Liver (tissue), 9 donors: ENCODE results near the gene CASZ1. TPM values are rescaled to one million over a fixed set of nuclear protein-coding genes. Genes with fewer than 3 reads are reported as not detected.

Source experiments
- DNase-seq: peaks from one replicate; pipeline ENCODE4 v3.0.0-alpha.2; 2017; ENCODE audit warnings: low spot score
- H3K27ac ChIP-seq, 2 donors: one replicate each; pipeline ENCODE4 v1.7.0; 2013; ENCODE audit warnings: inconsistent platforms in 2 of 2, low read length in 2 of 2, control low read depth in 1 of 2, low read depth in 1 of 2, mild to moderate bottlenecking in 1 of 2
- H3K27me3 ChIP-seq, 4 donors: one replicate each; pipeline versions ENCODE4 v1.6.1 to v1.7.0; 2013; ENCODE audit warnings: low read length in 3 of 4, inconsistent platforms in 1 of 4, mild to moderate bottlenecking in 1 of 4, moderate library complexity in 1 of 4; ENCODE audit not compliant: control insufficient read depth in 4 of 4, insufficient read depth in 4 of 4
- H3K36me3 ChIP-seq, 4 donors: one replicate each; pipeline versions ENCODE4 v1.6.1 to v1.7.0; 2013; ENCODE audit warnings: low read length in 3 of 4, mild to moderate bottlenecking in 3 of 4, low read depth in 1 of 4, moderate library complexity in 1 of 4; ENCODE audit not compliant: control insufficient read depth in 4 of 4, insufficient read depth in 3 of 4
- H3K4me1 ChIP-seq, 4 donors: one replicate each; pipeline versions ENCODE4 v1.6.1 to v1.7.0; 2013; ENCODE audit warnings: low read length in 3 of 4, mild to moderate bottlenecking in 3 of 4, moderate library complexity in 1 of 4; ENCODE audit not compliant: control insufficient read depth in 4 of 4, insufficient read depth in 4 of 4
- H3K4me3 ChIP-seq, 3 donors: one replicate each; pipeline versions ENCODE4 v1.6.1 to v1.7.0; 2013; ENCODE audit warnings: low read length in 3 of 3, control low read depth in 1 of 3, low read depth in 1 of 3, mild to moderate bottlenecking in 1 of 3
- H3K9ac ChIP-seq, 2 donors: one replicate each; pipeline ENCODE4 v1.7.0; 2013; ENCODE audit warnings: low read length in 2 of 2, mild to moderate bottlenecking in 2 of 2, moderate library complexity in 2 of 2, control low read depth in 1 of 2, low read depth in 1 of 2
- H3K9me3 ChIP-seq, 4 donors: one replicate each; pipeline versions ENCODE4 v1.6.1 to v1.7.0; 2013; ENCODE audit warnings: low read length in 3 of 4; ENCODE audit not compliant: control insufficient read depth in 4 of 4
- ATF3 ChIP-seq: IDR thresholded peaks from 2 replicates; pipeline ENCODE4 v1.6.1; 2016; ENCODE audit warnings: antibody characterized with exemption
- EGR1 ChIP-seq, 2 donors: IDR thresholded peaks; 2 replicates each; pipeline ENCODE4 v1.6.1; 2016 to 2018; ENCODE audit warnings: antibody characterized with exemption in 2 of 2, low read depth in 2 of 2
- FOXA1 ChIP-seq: IDR thresholded peaks from 2 replicates; pipeline ENCODE4 v1.6.1; 2016; ENCODE audit warnings: antibody characterized with exemption
- FOXA2 ChIP-seq: IDR thresholded peaks from 2 replicates; pipeline ENCODE4 v1.6.1; 2016; ENCODE audit warnings: antibody characterized with exemption
- GABPA ChIP-seq, 2 donors: IDR thresholded peaks in 1 of 2; conservative IDR thresholded peaks in 1 of 2; 2 replicates each; pipeline ENCODE4 v1.6.1; 2016; ENCODE audit warnings: antibody characterized with exemption in 2 of 2, mild to moderate bottlenecking in 1 of 2, moderate library complexity in 1 of 2
- HNF4G ChIP-seq: IDR thresholded peaks from 2 replicates; pipeline ENCODE4 v1.6.1; 2016; ENCODE audit warnings: antibody characterized with exemption
- JUND ChIP-seq, 2 donors: IDR thresholded peaks; 2 replicates each; pipeline ENCODE4 v1.6.1; 2016; ENCODE audit warnings: antibody characterized with exemption in 2 of 2
- MAX ChIP-seq: IDR thresholded peaks from 2 replicates; pipeline ENCODE4 v1.6.1; 2016; ENCODE audit warnings: antibody characterized with exemption
- NR2F2 ChIP-seq: IDR thresholded peaks from 2 replicates; pipeline ENCODE4 v1.6.1; 2016; ENCODE audit warnings: antibody characterized with exemption
- RAD21 ChIP-seq, 2 donors: IDR thresholded peaks; 2 replicates each; pipeline ENCODE4 v1.6.1; 2016; ENCODE audit warnings: antibody characterized with exemption in 2 of 2, mild to moderate bottlenecking in 2 of 2
- REST ChIP-seq: IDR thresholded peaks from 2 replicates; pipeline ENCODE4 v1.6.1; 2016; ENCODE audit warnings: antibody characterized with exemption, mild to moderate bottlenecking
- RXRA ChIP-seq, 2 donors: IDR thresholded peaks; 2 replicates each; pipeline ENCODE4 v1.6.1; 2017 to 2018; ENCODE audit warnings: antibody characterized with exemption in 2 of 2, mild to moderate bottlenecking in 1 of 2
- SP1 ChIP-seq: IDR thresholded peaks from 2 replicates; pipeline ENCODE4 v1.6.1; 2018; ENCODE audit warnings: antibody characterized with exemption, mild to moderate bottlenecking
- TAF1 ChIP-seq: conservative IDR thresholded peaks from 2 replicates; pipeline ENCODE4 v1.6.1; 2016; ENCODE audit warnings: antibody characterized with exemption, mild to moderate bottlenecking
- ZBTB33 ChIP-seq: IDR thresholded peaks from 2 replicates; pipeline ENCODE4 v1.6.1; 2016; ENCODE audit warnings: antibody characterized with exemption
- WGBS: extraction: QIAGEN DNeasy Blood & Tissue Kit; methylation state at CpG from one replicate; pipeline ENCODE4 v1.1.7; 2013; 5-methylcytosine and 5-hydroxymethylcytosine counted together
- polyA plus RNA-seq, 2 donors: library from polyadenylated mRNA; stranded (reverse) in 1 of 2; unstranded in 1 of 2; fragments of 200-250 nt in 1 of 2; fragments of >200 nt in 1 of 2; fragmentation: Nextera tagmentation in 1 of 2; extraction: Ambion mirVana in 1 of 2; gene quantifications; one replicate each; pipeline versions ENCODE4 v1.2.1 to v1.2.3, GENCODE V29; 2013 to 2015
- total RNA-seq, 2 donors: library from RNA; depleted of rRNA; stranded (reverse); fragments of >200 nt; gene quantifications; one replicate each; pipeline ENCODE4 v1.2.3, GENCODE V29; 2014
- TF ChIP-seq, protein P1 (sequence below): fragments of 150-350 bp; IDR thresholded peaks from 2 replicates; pipeline ENCODE4 v1.5.1; 2017; ENCODE audit warnings: improper control_type of control experiment, low read depth, low read length; ENCODE audit not compliant: missing input control
- donor health status: healthy.
- donor health status: healthy.
- donor health status: healthy.
- donor health status: healthy.
- donor health status: healthy.

CASZ1 gene
- total and polyA plus RNA-seq, 4 donors: 1.0 to 3.5 (median 1.9) TPM

DNA sequence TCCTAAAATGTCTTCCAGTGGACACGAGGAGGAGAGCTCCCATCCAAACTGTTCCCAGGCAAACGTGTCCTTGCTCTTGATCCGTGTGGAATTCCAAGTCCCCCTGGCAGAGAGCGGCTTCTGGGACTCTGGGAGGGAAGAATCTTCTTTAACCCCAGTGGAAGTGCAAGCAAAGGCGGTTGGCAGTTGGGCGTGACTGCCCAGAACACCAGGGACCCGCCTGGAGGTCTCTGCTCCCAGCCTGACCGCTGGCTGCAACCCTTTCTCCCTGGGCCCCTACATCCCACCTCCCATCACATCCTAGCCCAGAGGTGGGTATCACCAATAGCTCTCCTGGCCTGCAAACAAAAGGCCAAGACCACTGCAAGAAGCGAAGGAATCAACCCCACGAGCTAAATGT lies 17.8 kb downstream of the CASZ1 start:
- H3K27me3 ChIP-seq: no peaks in the 10 kb centered on the region
- H3K9me3 ChIP-seq: no peaks in the 10 kb centered on the region
- H3K4me1 ChIP-seq: peaks cover 0 to 7% (median 5%) of the 10 kb centered on the region in 4 donors
- DNase-seq: no peak
- no peak overlapping the region for H3K9ac ChIP-seq
- H3K4me3 ChIP-seq: no peak overlapping the region
- no peaks in the 10 kb centered on the region for H3K36me3 ChIP-seq
- no peak overlapping the region for H3K27ac ChIP-seq
- 79% methylated on average over 10 of the region's 10 CpGs for WGBS
- TF ChIP-seq RXRA (IDR thresholded peaks at IDR 0.05) (no peak), TAF1 (no peak), ZBTB33 (no peak), HNF4G (no peak), EGR1 (IDR thresholded peaks at IDR 0.05; ENCODE audit: low read depth in 2 of 2) (no peak), ATF3 (no peak), NR2F2 (no peak), FOXA2 (no peak), JUND (IDR thresholded peaks at IDR 0.05) (no peak), MAX (no peak), GABPA (IDR thresholded peaks at IDR 0.05 in 1 of 2, conservative IDR thresholded peaks at IDR 0.05 in 1 of 2) (no peak), SP1 (no peak), FOXA1 (no peak), REST (no peak), RAD21 (IDR thresholded peaks at IDR 0.05) (no peak)
- TF ChIP-seq, protein P1, sequence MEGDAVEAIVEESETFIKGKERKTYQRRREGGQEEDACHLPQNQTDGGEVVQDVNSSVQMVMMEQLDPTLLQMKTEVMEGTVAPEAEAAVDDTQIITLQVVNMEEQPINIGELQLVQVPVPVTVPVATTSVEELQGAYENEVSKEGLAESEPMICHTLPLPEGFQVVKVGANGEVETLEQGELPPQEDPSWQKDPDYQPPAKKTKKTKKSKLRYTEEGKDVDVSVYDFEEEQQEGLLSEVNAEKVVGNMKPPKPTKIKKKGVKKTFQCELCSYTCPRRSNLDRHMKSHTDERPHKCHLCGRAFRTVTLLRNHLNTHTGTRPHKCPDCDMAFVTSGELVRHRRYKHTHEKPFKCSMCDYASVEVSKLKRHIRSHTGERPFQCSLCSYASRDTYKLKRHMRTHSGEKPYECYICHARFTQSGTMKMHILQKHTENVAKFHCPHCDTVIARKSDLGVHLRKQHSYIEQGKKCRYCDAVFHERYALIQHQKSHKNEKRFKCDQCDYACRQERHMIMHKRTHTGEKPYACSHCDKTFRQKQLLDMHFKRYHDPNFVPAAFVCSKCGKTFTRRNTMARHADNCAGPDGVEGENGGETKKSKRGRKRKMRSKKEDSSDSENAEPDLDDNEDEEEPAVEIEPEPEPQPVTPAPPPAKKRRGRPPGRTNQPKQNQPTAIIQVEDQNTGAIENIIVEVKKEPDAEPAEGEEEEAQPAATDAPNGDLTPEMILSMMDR: no peak
